ENCODE measurements around the gene SMC4.
"Not testable (repeated sequence)": the region's sequence is repeated elsewhere in the genome, so short reads cannot be mapped to it uniquely, and the experiment has no call there.

The SMC4 gene

DNA sequence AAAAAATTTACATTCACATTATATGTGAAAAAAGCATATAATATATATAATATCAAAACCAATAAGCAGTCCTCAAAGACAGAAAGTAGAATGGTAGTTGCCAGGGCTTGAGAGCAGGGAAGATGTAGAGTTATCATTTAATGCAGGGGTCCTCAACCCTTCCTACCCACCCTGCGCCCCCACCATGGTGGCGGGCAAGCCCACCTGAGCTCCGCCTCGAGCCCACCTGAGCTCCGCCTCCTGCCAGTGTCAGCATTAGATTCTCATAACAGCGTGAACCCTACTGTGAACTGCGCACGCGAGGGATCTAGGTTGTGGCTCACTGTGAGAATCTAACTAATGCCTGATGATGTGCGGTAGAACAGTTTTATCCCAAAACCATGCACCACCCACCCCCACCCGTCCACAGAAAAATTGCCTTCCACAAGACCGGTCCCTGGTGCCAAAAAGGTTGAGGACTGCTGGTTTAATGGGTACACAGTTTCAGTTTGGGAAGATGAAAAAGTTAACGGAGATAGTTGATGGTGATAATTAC is 47.1 kb downstream of the SMC4 start:
- DNase-seq, result no peak

DNA sequence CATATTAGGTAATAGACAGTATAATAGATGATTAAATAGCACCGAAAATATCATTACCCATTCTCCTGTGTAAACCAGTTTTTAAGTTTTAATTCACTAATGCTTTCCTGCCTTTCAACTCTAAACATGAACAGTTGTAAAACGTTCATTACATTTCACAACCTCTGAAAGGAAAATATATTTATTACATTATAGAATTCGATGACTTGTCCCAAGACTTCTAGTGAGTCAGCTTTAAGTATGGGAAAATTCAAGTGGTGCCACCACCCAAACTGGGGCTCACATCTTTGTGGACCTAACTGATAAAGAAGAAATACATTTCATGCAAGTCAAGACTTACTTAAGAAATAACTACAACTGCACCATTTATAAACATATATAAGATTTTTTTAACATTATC is 48.1 kb downstream of the SMC4 start:
- DNase-seq, result no peak

DNA sequence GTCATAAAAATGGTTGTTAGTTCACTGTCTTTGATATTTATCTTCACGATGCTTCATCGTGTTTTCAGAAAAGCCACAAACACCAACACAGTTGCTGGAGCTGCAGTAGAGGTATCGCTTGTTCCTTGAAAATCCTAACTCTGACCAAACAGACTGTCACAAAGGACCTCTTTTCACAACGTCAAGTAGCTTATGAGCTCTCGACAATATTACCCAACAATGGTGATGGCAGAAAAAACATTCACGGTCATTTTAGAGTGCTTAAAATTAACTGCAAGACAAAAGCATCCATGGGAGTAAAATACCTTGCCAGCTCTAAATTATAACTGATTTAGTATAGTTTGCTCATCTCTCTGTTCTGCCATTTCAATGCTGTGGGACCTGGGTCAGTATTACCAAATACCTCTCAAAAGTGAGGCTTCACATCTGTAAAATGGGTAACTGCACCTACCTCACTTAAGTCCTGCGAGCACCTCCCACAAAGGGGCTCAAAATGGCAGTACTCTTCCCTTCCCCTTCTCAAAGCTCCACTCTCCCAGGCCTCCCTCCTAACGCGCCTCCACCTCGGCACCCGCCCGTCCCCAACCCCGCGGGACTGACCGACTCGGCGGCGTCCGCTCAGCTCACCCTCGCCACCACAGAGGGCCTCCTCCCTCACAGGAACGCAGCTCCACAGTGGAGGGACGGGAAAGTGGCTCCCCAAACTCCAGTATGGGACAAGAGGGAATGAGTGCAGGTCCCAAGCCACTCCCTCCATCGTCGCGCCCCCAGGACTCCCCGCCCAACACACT is 49.6 kb downstream of the SMC4 start:
- peak in 1 of 5 experiments; percentile 87 for DNase-seq

DNA sequence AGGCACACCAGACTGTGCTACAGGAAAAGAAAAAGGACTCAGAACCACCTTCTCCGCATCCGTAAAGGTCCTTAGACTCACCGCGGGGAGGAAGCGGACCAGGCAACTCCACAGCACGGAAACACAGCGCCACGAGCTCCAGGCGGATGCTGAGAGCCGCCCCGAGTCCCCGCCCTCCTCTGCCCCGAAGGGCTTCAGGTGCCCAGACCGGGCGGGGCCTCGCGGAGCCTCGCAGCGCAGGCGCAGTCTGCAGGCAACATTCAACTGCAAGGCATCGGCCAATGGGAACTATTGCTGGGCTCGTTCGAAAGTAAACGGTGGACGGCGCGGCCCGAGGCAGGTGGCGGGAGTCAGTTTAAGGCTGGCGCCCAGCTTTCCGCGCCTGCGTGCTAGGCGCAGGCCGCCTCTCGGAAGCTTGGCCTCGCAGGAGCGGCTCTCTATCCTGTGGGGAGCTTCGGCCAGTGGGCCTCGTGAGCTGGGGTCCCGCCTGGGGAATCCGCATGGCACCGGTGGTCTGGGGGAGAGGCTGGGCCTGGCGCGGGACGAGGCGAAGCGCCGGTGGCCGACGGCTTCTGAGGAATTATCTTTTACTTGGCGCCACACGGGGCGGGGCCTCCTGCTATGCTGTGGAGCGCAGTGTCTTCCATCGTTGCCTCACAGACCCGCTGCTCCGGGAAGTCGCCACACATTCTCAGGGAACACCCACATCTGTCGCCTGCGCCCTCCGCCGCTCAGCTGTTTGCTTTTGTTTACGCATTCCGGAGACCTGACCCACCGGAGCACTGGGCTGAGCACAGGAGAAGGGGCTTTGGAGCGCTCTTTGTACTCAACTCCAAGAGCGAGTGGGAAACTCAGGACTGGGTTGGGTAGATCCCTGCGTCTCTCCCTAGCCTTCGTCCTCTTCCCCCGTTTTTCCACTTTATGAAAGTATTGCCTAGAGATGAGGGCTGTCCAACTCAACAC is 50.5 kb downstream of the SMC4 start, which contains the start of gene TRIM59:
Gene TRIM59 (minus strand): TSS at position 151 of the 963 bp plus-strand sequence. CDS start 10,603 bp downstream, outside the sequence.
- DNase-seq, result peak; percentile 92 to 99 (median 96)

DNA sequence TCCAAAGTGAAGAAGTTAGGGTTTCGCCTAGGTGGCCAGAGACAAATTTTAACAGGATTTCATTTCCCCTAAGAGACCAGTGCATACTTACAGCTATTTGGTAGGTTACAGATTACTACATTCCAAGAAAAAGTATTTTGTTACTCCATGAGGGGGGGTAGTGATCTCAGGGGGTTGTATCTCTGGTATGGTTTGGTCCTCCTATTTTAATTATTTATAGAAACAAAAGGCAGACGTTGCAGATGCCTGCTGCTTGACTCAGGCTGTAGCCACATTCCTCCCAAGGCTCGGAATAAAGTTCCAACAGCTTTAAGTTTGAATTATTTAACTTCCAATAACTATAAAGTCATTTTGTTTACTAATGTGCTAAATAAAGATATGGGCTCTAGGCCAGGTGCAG is 51.4 kb downstream of the SMC4 start:
- DNase-seq, result no peak

DNA sequence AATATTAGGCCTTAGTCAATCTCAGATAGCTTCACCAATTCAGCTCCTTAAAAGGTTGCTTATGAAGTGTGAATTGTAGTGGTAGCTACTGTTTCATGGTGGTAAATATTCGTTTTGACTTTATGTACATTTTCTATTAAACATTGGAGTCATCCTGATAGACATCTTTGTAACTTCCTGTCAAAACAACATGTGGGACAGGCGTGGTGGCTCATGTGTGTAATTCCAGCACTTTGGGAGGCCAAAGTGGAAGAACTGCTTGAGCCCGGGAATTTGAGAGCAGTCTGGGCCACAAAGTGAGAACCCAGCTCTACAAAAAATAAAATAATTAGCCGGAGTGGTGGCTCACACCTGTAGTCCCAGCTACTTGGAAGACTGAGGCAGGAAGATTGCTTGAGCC is 52.2 kb downstream of the SMC4 start:
- no peak for DNase-seq

DNA sequence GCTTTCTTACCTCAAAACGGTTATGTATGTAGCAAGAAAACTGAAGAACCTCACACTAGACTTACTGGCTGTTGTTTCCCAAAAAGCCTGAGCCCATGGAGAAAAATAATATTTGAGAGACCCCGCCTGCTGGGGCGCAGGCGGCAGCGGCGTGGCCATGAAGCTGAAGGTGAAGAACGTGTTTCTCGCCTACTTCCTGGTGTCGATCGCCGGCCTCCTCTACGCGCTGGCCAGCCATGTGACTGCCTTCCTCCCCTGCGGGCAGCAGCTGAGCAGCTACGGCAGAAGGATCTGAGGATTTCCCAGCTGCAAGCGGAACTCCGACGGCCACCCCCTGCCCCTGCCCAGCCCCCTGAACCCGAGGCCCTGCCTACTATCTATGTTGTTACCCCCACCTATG is 52.8 kb downstream of the SMC4 start:
- not testable (repeated sequence) for DNase-seq

DNA sequence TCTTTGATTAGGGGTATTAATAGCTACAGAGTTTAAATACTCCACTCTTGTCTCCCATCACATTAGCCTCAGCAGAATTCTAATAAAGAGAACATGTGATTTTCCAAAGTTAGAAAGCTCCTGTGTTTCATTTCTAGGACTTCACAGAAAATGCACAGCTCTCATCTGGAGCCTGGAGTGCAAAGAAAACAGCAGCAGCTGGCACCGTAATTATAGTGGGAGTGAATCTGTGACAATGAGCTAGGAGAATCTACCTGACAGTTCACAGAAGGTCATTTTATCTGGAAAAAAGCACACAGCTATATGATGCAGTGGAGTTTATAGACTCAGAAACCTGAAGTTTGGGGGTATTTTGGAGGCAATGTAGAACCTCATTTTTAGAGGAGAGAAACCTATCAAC is 55.5 kb downstream of the SMC4 start:
- DNase-seq, result no peak

DNA sequence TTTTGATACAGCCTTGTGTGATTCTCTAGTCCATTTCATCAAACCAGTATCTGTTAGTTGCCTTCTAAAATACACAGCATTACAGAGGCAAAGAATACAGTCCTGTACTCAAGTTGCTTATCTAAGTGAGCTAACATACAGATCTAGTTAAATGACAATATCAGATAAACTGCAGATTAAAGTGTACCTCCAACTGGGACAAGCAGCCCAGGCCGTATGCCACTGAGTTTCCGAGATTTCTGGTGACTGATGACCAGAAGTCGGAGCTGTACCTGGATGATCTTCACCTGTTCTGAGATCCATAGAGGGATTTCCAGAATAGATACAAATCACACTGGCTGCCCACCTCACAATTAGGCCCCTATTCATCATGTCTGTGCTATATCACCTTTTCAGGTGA is 56.4 kb downstream of the SMC4 start:
- no peak for DNase-seq

DNA sequence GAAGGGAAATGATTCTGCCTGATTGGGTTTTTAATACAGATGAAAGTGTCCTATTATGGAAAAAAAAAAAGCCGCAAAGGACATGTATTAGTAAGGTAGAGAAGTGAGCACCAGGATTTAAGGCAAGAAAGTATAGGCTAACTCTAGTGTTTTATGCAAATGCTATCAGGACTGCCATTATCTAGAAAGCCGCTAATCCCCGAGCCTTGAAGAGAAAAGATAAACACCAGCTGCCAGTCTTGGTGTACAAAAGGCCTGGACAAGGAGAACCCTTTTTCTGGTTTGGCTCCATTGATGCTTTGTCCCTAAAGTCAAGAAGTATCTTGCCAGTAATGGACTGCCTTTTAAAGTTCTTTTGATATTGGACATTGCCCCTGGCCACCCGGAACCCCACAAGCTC is 58.7 kb downstream of the SMC4 start:
- no peak for DNase-seq

DNA sequence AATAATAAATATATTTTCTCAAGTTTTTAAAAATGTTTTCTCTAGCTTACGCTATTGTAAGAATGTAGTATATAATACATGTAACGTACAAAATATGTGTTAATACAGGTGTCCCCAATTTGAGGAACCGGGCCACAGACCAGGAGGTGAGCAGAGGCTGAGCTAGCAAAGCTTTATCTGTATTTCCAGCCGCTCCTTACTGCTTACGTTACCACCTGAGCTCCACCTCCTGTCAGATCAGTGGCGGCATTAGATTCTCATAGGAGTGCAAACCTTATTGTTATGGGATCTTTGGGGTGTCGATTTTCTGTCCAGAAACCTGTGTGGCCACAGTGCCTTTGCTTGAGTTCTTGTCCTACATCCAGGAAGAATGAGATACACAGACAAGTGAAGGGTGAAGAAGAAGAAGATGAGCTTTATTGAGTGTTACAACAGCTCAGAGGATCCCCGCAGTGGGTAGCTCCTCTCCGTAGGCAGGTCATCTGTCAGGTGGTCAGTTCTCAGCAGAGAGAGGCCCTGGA is 60.1 kb downstream of the SMC4 start:
- no peak for DNase-seq

DNA sequence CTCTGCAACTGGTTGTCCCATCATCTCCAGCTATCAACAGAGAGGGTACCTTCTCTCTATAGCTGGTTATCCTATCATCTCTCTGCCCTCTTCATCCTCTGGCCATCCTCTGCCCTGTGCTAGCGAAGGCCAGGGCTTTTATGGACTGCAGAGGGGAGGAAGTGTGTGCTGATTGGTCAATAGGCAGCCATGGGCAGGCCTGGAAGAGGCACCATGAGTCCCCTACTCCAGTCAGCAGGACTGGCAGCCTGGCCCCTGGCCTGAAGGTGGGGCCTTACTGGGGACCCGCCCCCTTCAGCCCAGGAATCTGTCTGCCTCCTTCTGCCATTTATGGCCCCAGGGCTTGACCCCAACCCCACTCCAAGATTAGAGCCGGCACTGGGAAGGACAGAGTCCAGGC is 60.6 kb downstream of the SMC4 start:
- no peak for DNase-seq

DNA sequence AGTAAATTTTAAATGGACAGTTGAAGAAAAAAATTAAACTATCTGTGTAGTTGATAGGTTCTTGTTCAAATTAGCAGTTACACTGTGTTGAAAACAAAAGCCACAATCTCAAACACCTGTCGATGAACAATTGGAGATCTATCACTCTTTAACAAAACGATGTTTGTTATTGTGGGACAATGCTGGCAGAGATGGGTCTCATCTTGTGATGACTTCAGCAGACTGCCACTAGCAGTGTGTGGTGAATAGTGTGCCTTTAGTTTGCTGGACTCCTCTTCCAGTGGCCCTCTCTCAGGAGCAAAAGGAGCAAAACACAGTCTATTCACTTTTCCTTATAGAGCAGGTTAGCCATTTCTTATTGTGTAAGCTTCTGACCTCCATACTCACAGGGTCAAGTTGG is 64.9 kb downstream of the SMC4 start:
- DNase-seq, result no peak

DNA sequence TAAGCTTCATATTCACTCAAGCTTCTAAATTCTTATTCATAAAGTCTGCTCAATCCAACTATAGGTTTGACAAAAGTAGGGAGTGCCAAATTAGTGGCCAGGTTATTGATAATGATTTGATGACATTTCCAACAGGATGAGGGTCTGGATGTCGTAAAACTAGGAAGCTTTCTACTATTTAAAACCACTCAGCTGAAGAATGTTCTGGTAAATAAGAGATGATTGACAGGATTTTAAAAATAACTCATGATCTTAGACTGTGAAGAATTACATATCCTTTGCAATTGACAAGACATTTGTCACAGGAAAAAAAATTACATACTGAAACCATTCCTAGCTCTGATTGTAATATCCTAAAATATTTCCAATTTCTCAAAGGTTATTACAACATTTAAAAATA is 65.5 kb downstream of the SMC4 start:
- no peak for DNase-seq

DNA sequence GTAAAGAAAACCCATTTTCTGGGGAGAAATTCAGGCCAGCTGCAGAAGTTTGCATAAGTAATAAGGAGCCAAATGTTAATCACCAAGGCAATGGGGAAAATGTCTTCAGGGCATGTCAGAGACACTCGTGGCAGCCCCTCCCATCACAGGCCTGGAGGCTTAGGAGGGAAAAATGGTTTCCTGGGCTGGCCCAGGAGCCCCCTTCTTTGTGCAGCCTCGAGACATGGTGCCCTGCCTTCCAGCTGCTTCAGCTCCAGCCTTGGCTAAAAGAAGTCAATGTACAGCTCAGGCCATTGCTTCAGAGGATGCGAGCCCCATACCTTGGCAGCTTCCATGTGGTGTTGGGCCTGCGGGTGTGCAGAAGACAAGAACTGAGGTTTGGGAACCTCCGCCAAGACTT is 70.7 kb downstream of the SMC4 start:
- DNase-seq, result no peak

DNA sequence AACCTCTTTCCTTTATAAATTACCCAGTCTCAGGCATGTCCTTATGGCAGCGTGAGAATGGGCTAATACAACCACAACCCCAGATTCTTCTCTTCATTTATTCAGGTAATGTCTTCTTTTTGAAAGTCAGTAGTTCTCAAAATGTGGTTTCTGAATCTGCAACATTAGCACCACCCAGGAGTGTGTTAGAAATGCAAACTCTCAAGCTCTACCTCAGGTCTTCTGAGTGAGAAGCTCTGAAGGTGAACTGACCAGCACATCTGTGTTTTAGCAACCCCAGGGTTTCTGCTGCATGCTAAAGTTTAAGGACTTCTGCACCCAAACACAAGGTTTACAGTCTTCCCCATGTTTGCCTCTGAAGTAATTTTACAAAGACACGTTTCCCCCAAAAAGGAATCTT is 72.4 kb downstream of the SMC4 start:
- DNase-seq, result no peak

DNA sequence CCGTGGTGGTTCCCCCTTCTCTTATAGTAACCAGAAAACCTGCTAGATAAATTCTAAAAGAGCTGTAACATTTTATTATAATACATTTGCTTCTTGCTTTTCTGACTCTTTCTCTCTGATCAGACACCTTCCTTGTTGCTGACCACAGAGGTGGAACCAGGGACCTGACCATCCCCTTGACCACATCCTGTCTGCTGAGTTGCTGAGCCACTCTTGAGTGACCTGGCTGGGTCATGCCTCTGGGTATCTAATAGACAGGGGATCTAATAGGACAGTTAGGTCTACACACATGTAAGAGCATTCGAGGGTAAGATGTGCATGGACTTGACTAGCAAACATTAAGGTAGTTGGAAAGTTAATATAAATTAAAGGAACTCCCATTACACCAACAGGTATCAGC is 72.9 kb downstream of the SMC4 start:
- DNase-seq, result no peak

DNA sequence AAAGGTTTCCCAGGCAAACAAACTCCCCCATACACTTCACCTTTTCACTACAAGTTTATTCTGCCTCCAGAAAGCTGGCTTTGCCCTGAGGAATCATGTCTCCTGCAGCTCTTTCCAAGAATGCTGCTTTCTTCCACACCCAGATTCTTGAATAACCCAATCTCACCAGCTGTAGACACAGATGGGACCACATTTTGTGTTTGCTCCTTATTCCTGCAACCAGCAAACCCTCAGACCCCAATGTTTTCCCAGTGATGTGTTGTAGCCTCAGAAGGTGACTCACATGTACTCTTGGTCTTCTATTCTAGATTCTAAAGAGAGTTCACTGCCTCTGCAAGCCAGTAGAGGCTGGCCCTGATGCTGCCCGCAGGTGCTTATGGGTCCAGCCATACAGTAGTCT is 73.8 kb downstream of the SMC4 start:
- no peak for DNase-seq

DNA sequence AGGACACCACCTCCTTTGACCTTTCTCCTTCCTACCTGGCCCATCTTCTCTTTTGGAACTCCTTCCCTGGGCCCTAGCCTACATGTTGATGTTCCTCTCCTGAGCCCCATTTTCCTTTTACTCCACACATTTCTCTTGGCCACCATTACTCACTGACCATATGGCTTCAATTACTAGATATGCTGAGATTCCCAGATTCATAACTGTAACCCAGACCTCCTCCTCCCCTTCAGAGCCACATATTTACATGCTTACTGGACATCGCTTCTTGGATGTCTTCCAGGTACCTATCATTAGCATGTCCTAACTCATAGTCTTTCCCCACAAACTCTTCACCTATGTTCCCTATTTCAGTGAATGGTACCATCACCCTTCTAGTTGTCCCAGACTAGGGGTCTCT is 74.5 kb downstream of the SMC4 start:
- no peak for DNase-seq

DNA sequence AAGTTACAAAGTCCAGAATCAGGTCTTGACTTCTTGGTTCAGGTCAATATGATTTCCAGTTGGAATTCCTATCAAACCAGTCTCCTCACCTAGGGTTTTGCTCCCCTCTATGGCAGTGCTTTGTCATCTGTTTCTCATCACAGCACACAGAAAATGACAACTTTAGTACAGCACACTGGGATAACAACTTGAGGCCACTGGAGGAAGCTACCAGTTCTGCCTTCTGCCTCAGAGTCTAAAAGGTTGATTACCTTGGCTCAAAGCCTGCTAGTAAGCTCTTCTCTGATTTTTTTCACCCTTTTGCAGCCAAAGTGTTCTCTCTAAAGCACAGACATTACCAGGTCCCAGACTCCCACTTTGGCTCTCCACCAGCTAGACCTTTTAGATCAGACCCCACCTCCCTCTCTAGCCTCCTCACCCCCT is 75.0 kb downstream of the SMC4 start:
- no peak for DNase-seq

DNA sequence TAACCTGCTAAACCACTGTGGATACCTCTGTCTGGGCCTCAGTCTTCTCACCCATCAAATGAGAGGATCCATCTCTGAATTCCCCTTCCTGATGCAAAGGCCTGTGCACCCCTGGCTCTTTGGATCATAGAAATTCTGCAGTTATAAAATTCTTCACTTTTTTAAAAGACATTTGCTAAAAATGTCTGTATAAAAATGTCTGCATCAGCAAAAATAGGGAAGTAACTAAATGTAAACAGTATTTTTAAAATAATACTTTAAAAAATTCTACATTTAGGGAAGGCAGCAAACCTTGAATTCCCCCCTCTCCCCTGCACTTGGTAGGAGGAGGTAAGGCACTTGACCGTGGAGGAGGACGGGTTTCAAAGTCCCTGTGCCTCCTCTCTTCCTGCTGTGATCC is 75.7 kb downstream of the SMC4 start:
- DNase-seq, result no peak

DNA sequence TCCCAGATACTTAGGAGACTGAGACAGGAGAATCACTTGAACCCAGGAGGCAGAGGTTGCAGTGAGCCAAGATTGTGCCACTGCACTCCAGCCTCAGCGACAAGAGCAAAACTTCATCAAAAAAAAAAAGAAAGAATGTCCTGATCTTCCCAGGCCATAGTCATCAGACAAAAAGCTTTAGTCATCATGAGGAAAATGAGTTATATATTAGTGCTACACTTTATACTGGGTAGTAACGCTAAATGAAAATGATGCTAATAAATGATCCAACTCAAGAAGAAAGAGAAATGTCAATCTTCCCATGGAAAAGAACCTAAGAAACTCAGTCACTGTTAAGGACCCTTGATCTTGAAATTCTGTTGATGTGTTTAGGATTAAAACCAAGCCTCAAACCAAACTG is 76.4 kb downstream of the SMC4 start:
- no peak for DNase-seq

DNA sequence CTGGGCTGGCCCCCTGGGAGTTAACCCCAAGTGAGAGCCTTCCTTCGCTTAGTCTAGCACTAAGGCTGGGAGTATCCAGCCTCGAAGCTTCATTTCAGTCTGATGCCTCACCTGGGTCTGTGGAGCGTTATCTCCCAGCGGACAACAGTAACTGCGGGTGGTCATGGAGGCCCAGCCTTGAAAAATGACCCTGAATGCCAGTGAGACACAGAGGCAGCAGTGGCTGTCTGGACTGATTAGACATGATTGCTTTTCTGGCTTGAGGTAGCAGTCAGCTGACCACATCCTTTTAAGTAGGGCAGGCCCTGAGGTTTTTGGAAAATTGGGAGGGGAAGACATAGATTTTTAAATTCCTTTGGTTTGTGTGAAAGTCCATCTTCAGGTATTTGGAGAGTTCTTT is 78.3 kb downstream of the SMC4 start:
- DNase-seq, result no peak
